DND-41 (cell line): ENCODE measurements around the gene C6orf118.

ENCODE experiments used
- ATAC-seq: fragments of 200-7000 bp; cut with Tn5 transposase; 3 replicates; pipeline ENCODE4 v1.9.1; 2021; ENCODE audit warnings: low read depth; ENCODE audit not compliant: insufficient read depth
- DNase-seq: peaks from one replicate; pipeline ENCODE4 v3.0.0-alpha.2; 2020
- H2AFZ ChIP-seq: 2 replicates; pipeline ENCODE4 v1.6.0; 2012; ENCODE audit warnings: low read depth, low read length
- H3K27ac ChIP-seq: 2 replicates; pipeline ENCODE4 v1.5.1; 2012; ENCODE audit warnings: low read length, inconsistent platforms
- H3K27me3 ChIP-seq: fragments of 200-600 bp; sonication (generic); 2 replicates; pipeline ENCODE4 v1.6.0; 2012; ENCODE audit warnings: low read length, mild to moderate bottlenecking, inconsistent platforms; ENCODE audit not compliant: insufficient read depth, poor library complexity
- H3K36me3 ChIP-seq: 2 replicates; pipeline ENCODE4 v1.5.1; 2012; ENCODE audit warnings: low read length, inconsistent platforms; ENCODE audit not compliant: insufficient read depth
- H3K4me1 ChIP-seq: 2 replicates; pipeline ENCODE4 v1.5.1; 2012; ENCODE audit warnings: mild to moderate bottlenecking, low read length; ENCODE audit not compliant: insufficient read depth
- H3K4me2 ChIP-seq: 2 replicates; pipeline ENCODE4 v1.6.0; 2012; ENCODE audit warnings: mild to moderate bottlenecking, moderate library complexity, low read length, inconsistent platforms; ENCODE audit not compliant: insufficient read depth
- H3K4me3 ChIP-seq, 2 experiments: fragments of 200-600 bp in 1 of 2; shearing (Covaris generic) in 1 of 2; 2 replicates each; pipeline ENCODE4 v1.5.1; 2012 to 2016; ENCODE audit warnings: inconsistent platforms in 2 of 2, low read length in 2 of 2, mild to moderate bottlenecking in 2 of 2, low read depth in 1 of 2, moderate library complexity in 1 of 2
- H3K79me2 ChIP-seq: 2 replicates; pipeline ENCODE4 v1.6.0; 2012; ENCODE audit warnings: low read length, inconsistent platforms; ENCODE audit not compliant: insufficient read depth
- H3K9ac ChIP-seq: 2 replicates; pipeline ENCODE4 v1.6.0; 2012; ENCODE audit warnings: low read depth, mild to moderate bottlenecking, inconsistent platforms, low read length, moderate library complexity
- H3K9me3 ChIP-seq: 2 replicates; pipeline ENCODE4 v1.5.1; 2012; ENCODE audit warnings: low read length, moderate library complexity, mild to moderate bottlenecking, inconsistent platforms; ENCODE audit not compliant: insufficient read depth, severe bottlenecking
- H4K20me1 ChIP-seq: 2 replicates; pipeline ENCODE4 v1.6.0; 2012; ENCODE audit warnings: low read length; ENCODE audit not compliant: insufficient read depth
- EZH2 ChIP-seq: IDR thresholded peaks from 3 replicates; pipeline ENCODE4 v1.6.1; 2012; ENCODE audit warnings: borderline replicate concordance, low read depth, mild to moderate bottlenecking, moderate library complexity, low read length, inconsistent platforms; ENCODE audit not compliant: severe bottlenecking
- TF ChIP-seq, protein P1 (sequence below): IDR thresholded peaks from 2 replicates; pipeline ENCODE4 v1.5.1; 2012; ENCODE audit warnings: borderline replicate concordance, low read length, moderate library complexity, mild to moderate bottlenecking; ENCODE audit not compliant: poor library complexity, severe bottlenecking; ENCODE audit errors: extremely low read depth

C6orf118 gene

DNA sequence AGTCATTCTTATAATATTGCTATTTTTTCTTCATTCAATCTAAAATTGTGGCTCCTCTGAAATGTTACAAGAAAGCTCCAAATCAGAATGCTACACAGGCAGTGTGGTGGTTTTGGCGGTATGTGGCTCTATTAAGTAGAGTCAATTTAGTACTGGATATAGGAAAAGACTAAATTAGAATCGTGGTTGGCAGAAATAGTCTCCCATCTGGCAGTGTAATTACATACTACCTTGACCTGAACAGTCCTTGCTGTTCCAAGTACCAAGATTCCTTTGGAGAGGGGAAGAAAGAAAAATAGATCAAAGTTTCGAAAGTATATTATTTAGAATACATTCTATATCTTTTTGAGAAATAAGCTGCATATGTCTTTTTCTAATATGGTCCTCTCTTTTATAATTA lies 78.2 kb downstream of the C6orf118 start:
- Histone ChIP-seq H3K4me3 (no peak overlapping the region), H3K4me1 (peaks cover 24% of the 10 kb centered on the region), H2AFZ (0 out of 2 replicates have a peak overlapping the region, but pooled peaks have one; percentile 15), H3K27ac (no peak overlapping the region), H3K27me3 (no peaks in the 10 kb centered on the region), H4K20me1 (no peaks in the 10 kb centered on the region), H3K9ac (no peak overlapping the region), H3K79me2 (no peaks in the 10 kb centered on the region), H3K9me3 (peaks cover 5% of the 10 kb centered on the region), H3K4me2 (no peak overlapping the region), H3K36me3 (no peaks in the 10 kb centered on the region)
- no peak for ATAC-seq
- TF ChIP-seq, protein P1, sequence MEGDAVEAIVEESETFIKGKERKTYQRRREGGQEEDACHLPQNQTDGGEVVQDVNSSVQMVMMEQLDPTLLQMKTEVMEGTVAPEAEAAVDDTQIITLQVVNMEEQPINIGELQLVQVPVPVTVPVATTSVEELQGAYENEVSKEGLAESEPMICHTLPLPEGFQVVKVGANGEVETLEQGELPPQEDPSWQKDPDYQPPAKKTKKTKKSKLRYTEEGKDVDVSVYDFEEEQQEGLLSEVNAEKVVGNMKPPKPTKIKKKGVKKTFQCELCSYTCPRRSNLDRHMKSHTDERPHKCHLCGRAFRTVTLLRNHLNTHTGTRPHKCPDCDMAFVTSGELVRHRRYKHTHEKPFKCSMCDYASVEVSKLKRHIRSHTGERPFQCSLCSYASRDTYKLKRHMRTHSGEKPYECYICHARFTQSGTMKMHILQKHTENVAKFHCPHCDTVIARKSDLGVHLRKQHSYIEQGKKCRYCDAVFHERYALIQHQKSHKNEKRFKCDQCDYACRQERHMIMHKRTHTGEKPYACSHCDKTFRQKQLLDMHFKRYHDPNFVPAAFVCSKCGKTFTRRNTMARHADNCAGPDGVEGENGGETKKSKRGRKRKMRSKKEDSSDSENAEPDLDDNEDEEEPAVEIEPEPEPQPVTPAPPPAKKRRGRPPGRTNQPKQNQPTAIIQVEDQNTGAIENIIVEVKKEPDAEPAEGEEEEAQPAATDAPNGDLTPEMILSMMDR, result no peak
- TF ChIP-seq EZH2, result no peak
- no peak for DNase-seq
